PC-9 (cell line): ENCODE data around the gene CDX1.

Experiments
- CTCF ChIP-seq: fragments of 200-600 bp; sonication (generic); conservative IDR thresholded peaks from 2 replicates; pipeline ENCODE4 v1.6.1; 2017; ENCODE audit warnings: mixed run types, antibody characterized with exemption, mild to moderate bottlenecking, moderate library complexity
- EZH2 ChIP-seq: fragments of 200-600 bp; sonication (generic); IDR thresholded peaks from 2 replicates; pipeline ENCODE4 v1.8.0; 2017; ENCODE audit warnings: antibody characterized with exemption, low read depth

- TF ChIP-seq EZH2 (no peak), CTCF (no peak)
Measured at GRCh38 chr5:150136305-150137167, 30.0 kb upstream of the CDX1 start.
